HEK293 (cell line): Measurements from ENCODE around the gene KLHDC10.
"Not testable (repeated sequence)": the region's sequence is repeated elsewhere in the genome, so short reads cannot be mapped to it uniquely, and the experiment has no call there.

Experiments used
- CTCF ChIA-PET: fragments of 350-600 bp; formaldehyde crosslinking; extraction: SDS; loops from one replicate; lab custom pipeline; 2021; ENCODE audit warnings: antibody characterized with exemption; lab: Yijun Ruan, JAX
- POLR2A ChIA-PET: fragments of 300-600 bp; formaldehyde crosslinking; extraction: SDS; loops from one replicate; lab custom pipeline; 2020; ENCODE audit warnings: antibody characterized with exemption, inconsistent platforms; lab: Yijun Ruan, JAX
- H3K27ac ChIP-seq: fragments of 200-500 bp; sonication (Bioruptor generic); 2 replicates; pipeline ENCODE4 v1.5.1; 2014; ENCODE audit warnings: low read depth, low read length, control low read depth, inconsistent platforms; ENCODE audit errors: extremely low read depth
- H3K36me3 ChIP-seq, 2 experiments: fragments of 200-500 bp in 1 of 2; sonication (Bioruptor generic) in 1 of 2; 1 replicate in 1 of 2; 2 replicates in 1 of 2; pipeline ENCODE4 v1.5.1; 2014 to 2017; ENCODE audit warnings: inconsistent platforms in 2 of 2, low read length in 2 of 2; ENCODE audit not compliant: control insufficient read depth in 2 of 2, insufficient read depth in 1 of 2
- H3K4me1 ChIP-seq: fragments of 200-500 bp; sonication (Bioruptor generic); 2 replicates; pipeline ENCODE4 v1.5.1; 2014; ENCODE audit warnings: mild to moderate bottlenecking, low read length, inconsistent platforms; ENCODE audit not compliant: control insufficient read depth, insufficient read depth
- H3K4me3 ChIP-seq: 2 replicates; pipeline ENCODE4 v1.5.1; 2011; ENCODE audit warnings: low read depth, mild to moderate bottlenecking, control low read depth, low read length, moderate library complexity
- H3K9me3 ChIP-seq: fragments of 200-500 bp; sonication (Bioruptor generic); 2 replicates; pipeline ENCODE4 v1.5.1; 2014; ENCODE audit warnings: low read depth, low read length, inconsistent platforms; ENCODE audit not compliant: control insufficient read depth, insufficient read depth
- BCL11A ChIP-seq: fragments of 450-650 bp; formaldehyde crosslinking; IDR thresholded peaks from 2 replicates; pipeline ENCODE4 v1.5.1; 2016; ENCODE audit warnings: low read depth, missing biosample characterization, missing genetic modification characterization
- BCL11B ChIP-seq: fragments of 450-650 bp; formaldehyde crosslinking; IDR thresholded peaks from 2 replicates; pipeline ENCODE4 v1.5.1; 2016; ENCODE audit warnings: low read depth, missing biosample characterization, missing genetic modification characterization
- KLF1 ChIP-seq: fragments of 450-650 bp; formaldehyde crosslinking; IDR thresholded peaks from 2 replicates; pipeline ENCODE4 v1.5.1; 2016; ENCODE audit warnings: missing biosample characterization, missing genetic modification characterization
- MEIS1 ChIP-seq: sonication (generic); formaldehyde crosslinking; IDR thresholded peaks from 2 replicates; pipeline ENCODE4 v1.8.1; 2022; ENCODE audit warnings: missing genetic modification reagents, mild to moderate bottlenecking, borderline replicate concordance
- SETDB1 ChIP-seq: IDR thresholded peaks from one replicate; pipeline ENCODE4 v1.6.1; 2017; ENCODE audit warnings: mild to moderate bottlenecking, low read length, moderate library complexity, mixed read lengths; ENCODE audit not compliant: insufficient read length
- WT1 ChIP-seq: fragments of 450-650 bp; formaldehyde crosslinking; IDR thresholded peaks from 2 replicates; pipeline ENCODE4 v1.5.1; 2016; ENCODE audit warnings: missing biosample characterization, missing genetic modification characterization
- ZBTB48 ChIP-seq: fragments of 450-650 bp; formaldehyde crosslinking; IDR thresholded peaks from 2 replicates; pipeline ENCODE4 v1.5.1; 2016; ENCODE audit warnings: missing biosample characterization, missing genetic modification characterization
- ZIC2 ChIP-seq: fragments of 450-650 bp; formaldehyde crosslinking; IDR thresholded peaks from 2 replicates; pipeline ENCODE4 v1.5.1; 2016; ENCODE audit warnings: missing biosample characterization, missing genetic modification characterization
- ZNF112 ChIP-seq: fragments of 450-650 bp; formaldehyde crosslinking; IDR thresholded peaks from 2 replicates; pipeline ENCODE4 v1.5.0; 2017; ENCODE audit warnings: missing biosample characterization, missing genetic modification characterization
- ZNF121 ChIP-seq: fragments of 450-650 bp; formaldehyde crosslinking; IDR thresholded peaks from 2 replicates; pipeline ENCODE4 v1.5.1; 2016; ENCODE audit warnings: missing biosample characterization, missing genetic modification characterization
- ZNF138 ChIP-seq: fragments of 450-650 bp; formaldehyde crosslinking; IDR thresholded peaks from 2 replicates; pipeline ENCODE4 v1.5.1; 2016; ENCODE audit warnings: missing biosample characterization, missing genetic modification characterization, borderline replicate concordance
- ZNF223 ChIP-seq: fragments of 450-650 bp; formaldehyde crosslinking; IDR thresholded peaks from 2 replicates; pipeline ENCODE4 v1.5.1; 2016; ENCODE audit warnings: missing biosample characterization, missing genetic modification characterization
- ZNF248 ChIP-seq: fragments of 450-650 bp; formaldehyde crosslinking; IDR thresholded peaks from 2 replicates; pipeline ENCODE4 v1.5.1; 2017; ENCODE audit warnings: missing biosample characterization, missing genetic modification characterization
- ZNF350 ChIP-seq: fragments of 450-650 bp; formaldehyde crosslinking; IDR thresholded peaks from 2 replicates; pipeline ENCODE4 v1.5.0; 2017; ENCODE audit warnings: missing biosample characterization, mild to moderate bottlenecking, missing genetic modification characterization
- ZNF366 ChIP-seq: fragments of 450-650 bp; formaldehyde crosslinking; conservative IDR thresholded peaks from 2 replicates; pipeline ENCODE4 v1.5.1; 2016; ENCODE audit warnings: missing biosample characterization, missing genetic modification characterization
- ZNF391 ChIP-seq: fragments of 450-650 bp; formaldehyde crosslinking; IDR thresholded peaks from 2 replicates; pipeline ENCODE4 v1.5.1; 2016; ENCODE audit warnings: low read depth, missing biosample characterization, missing genetic modification characterization, borderline replicate concordance
- ZNF510 ChIP-seq: fragments of 450-650 bp; formaldehyde crosslinking; IDR thresholded peaks from 2 replicates; pipeline ENCODE4 v1.5.1; 2018; ENCODE audit warnings: mild to moderate bottlenecking, missing genetic modification characterization, missing biosample characterization; ENCODE audit not compliant: insufficient replicate concordance
- ZNF521 ChIP-seq: fragments of 450-650 bp; formaldehyde crosslinking; IDR thresholded peaks from 2 replicates; pipeline ENCODE4 v1.5.1; 2017; ENCODE audit warnings: missing biosample characterization, mild to moderate bottlenecking, missing genetic modification characterization
- ZNF629 ChIP-seq: fragments of 450-650 bp; formaldehyde crosslinking; IDR thresholded peaks from 2 replicates; pipeline ENCODE4 v1.5.1; 2017; ENCODE audit warnings: missing biosample characterization, missing genetic modification characterization
- ZNF654 ChIP-seq: fragments of 450-650 bp; formaldehyde crosslinking; IDR thresholded peaks from 2 replicates; pipeline ENCODE4 v1.5.1; 2016; ENCODE audit warnings: low read depth, missing biosample characterization, missing genetic modification characterization
- ZNF660 ChIP-seq: fragments of 450-650 bp; IDR thresholded peaks from 2 replicates; pipeline ENCODE4 v1.5.1; 2018; ENCODE audit warnings: missing biosample characterization, mild to moderate bottlenecking, missing genetic modification characterization
- TF ChIP-seq, protein P1 (sequence below): fragments of 450-650 bp; formaldehyde crosslinking; IDR thresholded peaks from 2 replicates; pipeline ENCODE4 v1.5.1; 2016; ENCODE audit warnings: missing biosample characterization, missing genetic modification characterization
- TF ChIP-seq, protein P2 (sequence below): fragments of 450-650 bp; formaldehyde crosslinking; IDR thresholded peaks from 2 replicates; pipeline ENCODE4 v1.5.1; 2016; ENCODE audit warnings: missing biosample characterization, missing genetic modification characterization
- TF ChIP-seq, protein P3 (sequence below): fragments of 450-650 bp; formaldehyde crosslinking; IDR thresholded peaks from 2 replicates; pipeline ENCODE4 v1.5.0; 2017; ENCODE audit warnings: missing biosample characterization, missing genetic modification characterization, borderline replicate concordance
- TF ChIP-seq, protein P4 (sequence below): fragments of 450-650 bp; formaldehyde crosslinking; optimal IDR thresholded peaks from 2 replicates; pipeline ENCODE3; 2016; ENCODE audit warnings: missing biosample characterization, mild to moderate bottlenecking, missing genetic modification characterization

The KLHDC10 gene

DNA sequence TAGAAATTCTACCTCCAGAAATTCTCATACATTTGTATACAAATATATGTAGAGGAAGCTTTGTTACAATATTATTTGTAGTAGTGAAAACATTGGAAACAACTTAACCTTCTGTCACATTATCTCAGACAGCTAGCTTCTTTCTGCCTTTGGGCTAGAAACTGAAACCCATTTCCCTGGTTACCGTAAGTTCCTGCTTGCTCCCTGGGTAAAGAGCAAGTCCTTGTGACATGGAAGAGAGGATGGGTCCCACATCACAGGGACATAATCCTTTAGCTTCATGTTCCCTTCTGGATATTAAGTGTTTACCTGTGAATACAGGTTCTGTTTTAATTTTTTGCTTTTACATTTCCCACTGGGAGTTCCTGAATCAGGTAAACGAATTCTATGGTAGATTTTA lies 41.8 kb downstream of the KLHDC10 start (continued):
- TF ChIP-seq SETDB1 (no peak), ZIC2 (no peak), MEIS1 (CRISPR knock-in tag) (no peak)

DNA sequence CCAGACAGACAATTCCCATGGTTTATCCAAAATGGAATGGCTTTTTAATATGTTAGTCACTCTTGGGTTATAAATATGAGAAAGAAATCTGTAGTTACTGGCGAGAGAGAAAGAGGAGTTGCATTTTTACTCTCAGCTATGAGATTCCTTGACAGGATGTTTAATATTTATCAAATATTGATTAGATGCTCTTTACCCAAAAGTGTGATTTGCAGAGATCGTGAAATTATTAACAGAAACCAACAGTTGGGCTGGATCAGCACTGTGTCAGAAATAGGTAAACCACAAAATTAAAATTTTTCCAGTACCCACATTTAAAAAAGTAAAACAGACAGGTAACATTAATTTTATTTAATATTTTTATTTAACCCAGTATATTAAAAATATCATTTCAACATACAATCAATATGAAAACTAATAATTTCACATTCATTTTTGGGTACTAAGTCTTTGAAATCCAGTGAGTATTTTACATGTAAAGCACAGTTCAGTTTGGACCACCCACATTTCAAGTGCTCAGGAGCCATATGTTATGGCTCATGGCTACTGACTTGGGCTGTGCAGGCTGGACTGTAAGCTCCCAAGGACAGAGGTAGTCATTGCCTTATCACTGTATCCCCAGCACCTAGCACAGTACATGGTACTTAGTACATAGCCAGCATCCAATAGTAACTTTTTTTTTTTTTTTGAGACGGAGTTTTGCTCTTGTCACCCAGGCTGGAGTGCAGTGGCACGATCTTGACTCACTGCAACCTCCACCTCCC lies 42.5 kb downstream of the KLHDC10 start:
- POLR2A ChIA-PET = no interaction called here
- Histone ChIP-seq H3K9me3 (no peaks in the 10 kb centered on the region), H3K27ac (no peak overlapping the region), H3K4me1 (no peaks in the 10 kb centered on the region), H3K4me3 (no peak overlapping the region), H3K36me3 (no peaks in the 10 kb centered on the region)
- CTCF ChIA-PET = interaction anchor here (1.0 to 1.2 kb wide), 2 partner anchors 16 to 40 kb away, joined by 3 to 5 read pairs; no protein-coding TSS in a partner anchor
- TF ChIP-seq BCL11A (tag by site-specific recombination) (no peak), ZNF121 (tag by site-specific recombination) (no peak), ZNF223 (tag by site-specific recombination) (no peak), BCL11B (tag by site-specific recombination) (no peak), ZNF248 (no peak), ZNF366 (no peak), KLF1 (tag by site-specific recombination) (no peak), ZNF350 (tag by site-specific recombination) (no peak), ZBTB48 (no peak), ZNF654 (tag by site-specific recombination) (no peak), ZNF112 (tag by site-specific recombination) (no peak), ZNF138 (tag by site-specific recombination) (no peak), ZNF391 (tag by site-specific recombination) (no peak), ZNF521 (tag by site-specific recombination) (no peak)
- TF ChIP-seq, protein P1, sequence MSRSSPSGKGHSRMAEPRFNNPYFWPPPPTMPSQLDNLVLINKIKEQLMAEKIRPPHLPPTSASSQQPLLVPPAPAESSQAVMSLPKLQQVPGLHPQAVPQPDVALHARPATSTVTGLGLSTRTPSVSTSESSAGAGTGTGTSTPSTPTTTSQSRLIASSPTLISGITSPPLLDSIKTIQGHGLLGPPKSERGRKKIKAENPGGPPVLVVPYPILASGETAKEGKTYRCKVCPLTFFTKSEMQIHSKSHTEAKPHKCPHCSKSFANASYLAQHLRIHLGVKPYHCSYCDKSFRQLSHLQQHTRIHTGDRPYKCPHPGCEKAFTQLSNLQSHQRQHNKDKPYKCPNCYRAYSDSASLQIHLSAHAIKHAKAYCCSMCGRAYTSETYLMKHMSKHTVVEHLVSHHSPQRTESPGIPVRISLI (tag by site-specific recombination) = no peak

DNA sequence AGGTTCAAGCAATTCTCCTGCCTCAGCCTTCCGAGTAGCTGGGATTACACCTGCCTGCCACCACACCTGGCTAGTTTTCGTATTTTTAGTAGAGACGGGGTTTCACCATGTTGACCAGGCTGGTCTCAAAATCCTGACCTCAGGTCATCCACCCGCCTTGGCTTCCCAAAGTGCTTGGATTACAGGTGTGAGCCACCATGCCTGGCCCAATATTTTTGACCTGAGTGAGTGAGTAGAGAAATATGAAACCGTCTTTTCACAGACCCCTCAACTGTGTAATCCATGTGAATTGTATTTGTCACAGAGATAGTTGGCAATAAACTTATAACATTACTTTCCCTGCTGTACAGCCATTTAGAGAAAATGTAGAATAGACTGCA lies 43.1 kb downstream of the KLHDC10 start:
- H3K27ac ChIP-seq, CTCF ChIA-PET, H3K36me3 ChIP-seq, H3K4me1 ChIP-seq, POLR2A ChIA-PET, H3K9me3 ChIP-seq, H3K4me3 ChIP-seq: not testable (repeated sequence)

DNA sequence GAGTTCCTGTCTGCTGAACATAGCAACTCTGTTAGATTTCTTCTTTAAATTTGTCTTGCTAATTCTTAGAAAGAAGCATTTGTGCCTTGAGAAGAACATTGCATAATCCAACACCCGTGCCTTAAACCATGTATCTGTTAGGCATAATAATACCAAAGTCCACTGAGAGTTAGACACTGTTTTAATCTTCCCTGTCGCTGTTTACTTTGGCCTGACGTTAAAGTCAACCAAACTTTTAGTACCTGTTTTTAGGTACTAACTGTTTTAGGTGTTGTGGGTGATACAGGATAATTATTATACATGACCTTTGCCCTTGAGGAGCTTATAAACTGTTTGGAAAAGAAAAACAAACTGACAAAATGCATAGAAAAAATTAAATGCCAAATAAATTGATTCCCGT lies 43.6 kb downstream of the KLHDC10 start:
- ChIA-PET POLR2A (no interaction called here), CTCF (no interaction called here)
- Histone ChIP-seq H3K9me3 (no peaks in the 10 kb centered on the region), H3K27ac (no peak overlapping the region), H3K4me1 (no peaks in the 10 kb centered on the region), H3K4me3 (no peak overlapping the region), H3K36me3 (no peaks in the 10 kb centered on the region; a peak in 1 of 3 replicates)
- TF ChIP-seq, protein P2, sequence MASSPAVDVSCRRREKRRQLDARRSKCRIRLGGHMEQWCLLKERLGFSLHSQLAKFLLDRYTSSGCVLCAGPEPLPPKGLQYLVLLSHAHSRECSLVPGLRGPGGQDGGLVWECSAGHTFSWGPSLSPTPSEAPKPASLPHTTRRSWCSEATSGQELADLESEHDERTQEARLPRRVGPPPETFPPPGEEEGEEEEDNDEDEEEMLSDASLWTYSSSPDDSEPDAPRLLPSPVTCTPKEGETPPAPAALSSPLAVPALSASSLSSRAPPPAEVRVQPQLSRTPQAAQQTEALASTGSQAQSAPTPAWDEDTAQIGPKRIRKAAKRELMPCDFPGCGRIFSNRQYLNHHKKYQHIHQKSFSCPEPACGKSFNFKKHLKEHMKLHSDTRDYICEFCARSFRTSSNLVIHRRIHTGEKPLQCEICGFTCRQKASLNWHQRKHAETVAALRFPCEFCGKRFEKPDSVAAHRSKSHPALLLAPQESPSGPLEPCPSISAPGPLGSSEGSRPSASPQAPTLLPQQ (tag by site-specific recombination) = no peak
- TF ChIP-seq ZNF510 (tag by site-specific recombination) (no peak), ZNF629 (tag by site-specific recombination) (no peak), ZNF391 (tag by site-specific recombination) (no peak), ZNF660 (tag by site-specific recombination) (no peak), WT1 (tag by site-specific recombination) (no peak)
- TF ChIP-seq, protein P3, sequence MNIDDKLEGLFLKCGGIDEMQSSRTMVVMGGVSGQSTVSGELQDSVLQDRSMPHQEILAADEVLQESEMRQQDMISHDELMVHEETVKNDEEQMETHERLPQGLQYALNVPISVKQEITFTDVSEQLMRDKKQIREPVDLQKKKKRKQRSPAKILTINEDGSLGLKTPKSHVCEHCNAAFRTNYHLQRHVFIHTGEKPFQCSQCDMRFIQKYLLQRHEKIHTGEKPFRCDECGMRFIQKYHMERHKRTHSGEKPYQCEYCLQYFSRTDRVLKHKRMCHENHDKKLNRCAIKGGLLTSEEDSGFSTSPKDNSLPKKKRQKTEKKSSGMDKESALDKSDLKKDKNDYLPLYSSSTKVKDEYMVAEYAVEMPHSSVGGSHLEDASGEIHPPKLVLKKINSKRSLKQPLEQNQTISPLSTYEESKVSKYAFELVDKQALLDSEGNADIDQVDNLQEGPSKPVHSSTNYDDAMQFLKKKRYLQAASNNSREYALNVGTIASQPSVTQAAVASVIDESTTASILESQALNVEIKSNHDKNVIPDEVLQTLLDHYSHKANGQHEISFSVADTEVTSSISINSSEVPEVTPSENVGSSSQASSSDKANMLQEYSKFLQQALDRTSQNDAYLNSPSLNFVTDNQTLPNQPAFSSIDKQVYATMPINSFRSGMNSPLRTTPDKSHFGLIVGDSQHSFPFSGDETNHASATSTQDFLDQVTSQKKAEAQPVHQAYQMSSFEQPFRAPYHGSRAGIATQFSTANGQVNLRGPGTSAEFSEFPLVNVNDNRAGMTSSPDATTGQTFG = no peak
- TF ChIP-seq, protein P4, sequence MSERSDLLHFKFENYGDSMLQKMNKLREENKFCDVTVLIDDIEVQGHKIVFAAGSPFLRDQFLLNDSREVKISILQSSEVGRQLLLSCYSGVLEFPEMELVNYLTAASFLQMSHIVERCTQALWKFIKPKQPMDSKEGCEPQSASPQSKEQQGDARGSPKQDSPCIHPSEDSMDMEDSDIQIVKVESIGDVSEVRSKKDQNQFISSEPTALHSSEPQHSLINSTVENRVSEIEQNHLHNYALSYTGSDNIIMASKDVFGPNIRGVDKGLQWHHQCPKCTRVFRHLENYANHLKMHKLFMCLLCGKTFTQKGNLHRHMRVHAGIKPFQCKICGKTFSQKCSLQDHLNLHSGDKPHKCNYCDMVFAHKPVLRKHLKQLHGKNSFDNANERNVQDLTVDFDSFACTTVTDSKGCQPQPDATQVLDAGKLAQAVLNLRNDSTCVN (tag by site-specific recombination) = no peak
